B cell (primary cell): ENCODE results near the gene CHCHD3.

ENCODE experiments used
- EZH2 ChIP-seq: IDR thresholded peaks from 2 replicates; pipeline ENCODE4 v1.6.1; 2012; ENCODE audit warnings: borderline replicate concordance, low read depth, mild to moderate bottlenecking, moderate library complexity, low read length; ENCODE audit not compliant: insufficient read depth, poor library complexity, severe bottlenecking
- TF ChIP-seq, protein P1 (sequence below): fragments of 200-600 bp; IDR thresholded peaks from one replicate; pipeline ENCODE4 v1.8.0; 2022; ENCODE audit warnings: antibody characterized with exemption, mild to moderate bottlenecking

DNA sequence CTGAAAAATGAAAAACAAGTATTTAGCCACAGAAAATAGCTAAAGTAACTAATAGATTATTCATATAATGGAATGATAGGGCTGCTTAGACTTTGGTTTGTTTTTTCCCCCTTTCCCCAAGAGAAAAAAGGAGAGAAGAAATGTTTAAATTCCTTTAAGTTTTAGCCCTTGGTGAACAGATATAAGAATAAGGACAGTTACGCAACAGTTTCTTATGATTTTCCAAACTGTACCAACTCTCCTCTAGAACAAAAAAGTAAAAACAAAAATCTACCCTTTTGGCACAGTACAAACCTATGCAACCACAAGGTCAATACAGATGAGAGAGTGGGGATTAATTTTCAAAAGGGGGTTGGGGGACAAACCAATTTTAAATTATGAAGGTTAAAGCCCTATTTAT, 227.7 kb downstream of the CHCHD3 start:
- TF ChIP-seq, protein P1, sequence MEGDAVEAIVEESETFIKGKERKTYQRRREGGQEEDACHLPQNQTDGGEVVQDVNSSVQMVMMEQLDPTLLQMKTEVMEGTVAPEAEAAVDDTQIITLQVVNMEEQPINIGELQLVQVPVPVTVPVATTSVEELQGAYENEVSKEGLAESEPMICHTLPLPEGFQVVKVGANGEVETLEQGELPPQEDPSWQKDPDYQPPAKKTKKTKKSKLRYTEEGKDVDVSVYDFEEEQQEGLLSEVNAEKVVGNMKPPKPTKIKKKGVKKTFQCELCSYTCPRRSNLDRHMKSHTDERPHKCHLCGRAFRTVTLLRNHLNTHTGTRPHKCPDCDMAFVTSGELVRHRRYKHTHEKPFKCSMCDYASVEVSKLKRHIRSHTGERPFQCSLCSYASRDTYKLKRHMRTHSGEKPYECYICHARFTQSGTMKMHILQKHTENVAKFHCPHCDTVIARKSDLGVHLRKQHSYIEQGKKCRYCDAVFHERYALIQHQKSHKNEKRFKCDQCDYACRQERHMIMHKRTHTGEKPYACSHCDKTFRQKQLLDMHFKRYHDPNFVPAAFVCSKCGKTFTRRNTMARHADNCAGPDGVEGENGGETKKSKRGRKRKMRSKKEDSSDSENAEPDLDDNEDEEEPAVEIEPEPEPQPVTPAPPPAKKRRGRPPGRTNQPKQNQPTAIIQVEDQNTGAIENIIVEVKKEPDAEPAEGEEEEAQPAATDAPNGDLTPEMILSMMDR, result no peak
- TF ChIP-seq EZH2, result no peak
